ENCODE measurements around the gene ADAMTS2. TPM values are rescaled to one million over a fixed set of nuclear protein-coding genes. Genes with fewer than 3 reads are reported as not detected.

ADAMTS2 gene
- total and polyA plus RNA-seq, 2 donors (not counting 3 experiments of a cell fraction or from before 2014, with no cell fraction given) = not detected

- ChIA-PET POLR2A (no interaction called here), CTCF (no interaction called here)
- FAIRE-seq = no peak
- H3K36me3 ChIP-seq (ENCODE audit: control insufficient read depth in 2 of 2, extremely low read depth in 1 of 2, insufficient read depth in 2 of 2, low read length in 2 of 2) = no peaks in the 10 kb centered on the region
- no peak overlapping the region for H3K4me2 ChIP-seq (ENCODE audit: insufficient read depth, low read length)
- H3K9ac ChIP-seq (replicated peaks; ENCODE audit: extremely low read depth, insufficient read depth, low read length) = no peak overlapping the region
- no peaks in the 10 kb centered on the region for H3K4me1 ChIP-seq (ENCODE audit: control insufficient read depth, extremely low read depth, insufficient read depth, low read length)
- H3K9me3 ChIP-seq (replicated peaks; ENCODE audit: control insufficient read depth, insufficient read depth, low read length) = peaks cover 3% of the 10 kb centered on the region
- DNase-seq (ENCODE audit: low read depth, low spot score) = no peak
- BruUV-seq (replicated peaks) = no TSS peak
- no peak overlapping the region for H3K27ac ChIP-seq (ENCODE audit: insufficient read depth, low read depth, low read length)
- H2AFZ ChIP-seq (ENCODE audit: low read depth, low read length) = no peak overlapping the region
- no peak for TF ChIP-seq CTCF (IDR thresholded peaks at IDR 0.05; ENCODE audit: extremely low read depth in 1 of 2, insufficient read depth in 1 of 2, low read depth in 1 of 2, low read length in 2 of 2)
- TF ChIP-seq MYC (IDR thresholded peaks at IDR 0.05; ENCODE audit: low read depth, low read length) = no peak
- TF ChIP-seq MAX (IDR thresholded peaks at IDR 0.05; ENCODE audit: insufficient read depth, insufficient read length) = no peak
- no peak for TF ChIP-seq JUN (IDR thresholded peaks at IDR 0.05; ENCODE audit: borderline replicate concordance, insufficient read depth, insufficient read length, low read depth)
- H3K79me2 ChIP-seq (ENCODE audit: control insufficient read depth, insufficient read depth, low read length) = no peaks in the 10 kb centered on the region
- dilution Hi-C loops (cut with MboI; ENCODE audit: extremely low pct_ligation_motif_present, low sequenced_read_pairs) (no loop called here), intact Hi-C loops (cut with micrococcal nuclease) (no loop called here)
- no peaks in the 10 kb centered on the region for H3K27me3 ChIP-seq (ENCODE audit: control insufficient read depth in 2 of 2, insufficient read depth in 2 of 2, low read length in 2 of 2)
- H4K20me1 ChIP-seq (replicated peaks; ENCODE audit: control insufficient read depth, extremely low read depth, insufficient read depth, low read length) = no peaks in the 10 kb centered on the region
- no peak overlapping the region for H3K4me3 ChIP-seq (replicated peaks in 1 of 3; ENCODE audit: insufficient read depth in 1 of 3, low read depth in 1 of 3, low read length in 3 of 3)
- H3K9me1 ChIP-seq (replicated peaks; ENCODE audit: control insufficient read depth, extremely low read depth, insufficient read depth, low read length) = no peaks in the 10 kb centered on the region
Measured at GRCh38 chr5:179292202-179292601, 53.1 kb downstream of the ADAMTS2 start.

- DNase-seq (ENCODE audit: low read depth, low spot score) (no peak), FAIRE-seq (no peak)
- CTCF ChIA-PET = no interaction called here
- dilution Hi-C loops (cut with MboI; ENCODE audit: extremely low pct_ligation_motif_present, low sequenced_read_pairs) (no loop called here), intact Hi-C loops (cut with micrococcal nuclease) (no loop called here)
- Histone ChIP-seq H3K4me1 (ENCODE audit: control insufficient read depth, extremely low read depth, insufficient read depth, low read length) (no peaks in the 10 kb centered on the region), H4K20me1 (replicated peaks; ENCODE audit: control insufficient read depth, extremely low read depth, insufficient read depth, low read length) (no peaks in the 10 kb centered on the region), H3K79me2 (ENCODE audit: control insufficient read depth, insufficient read depth, low read length) (no peaks in the 10 kb centered on the region), H3K4me3 (replicated peaks in 1 of 3; ENCODE audit: insufficient read depth in 1 of 3, low read depth in 1 of 3, low read length in 3 of 3) (no peak overlapping the region), H3K27ac (ENCODE audit: insufficient read depth, low read depth, low read length) (no peak overlapping the region), H3K9me3 (replicated peaks; ENCODE audit: control insufficient read depth, insufficient read depth, low read length) (peaks cover 3% of the 10 kb centered on the region), H2AFZ (ENCODE audit: low read depth, low read length) (no peak overlapping the region), H3K9ac (replicated peaks; ENCODE audit: extremely low read depth, insufficient read depth, low read length) (no peak overlapping the region), H3K4me2 (ENCODE audit: insufficient read depth, low read length) (no peak overlapping the region), H3K9me1 (replicated peaks; ENCODE audit: control insufficient read depth, extremely low read depth, insufficient read depth, low read length) (no peaks in the 10 kb centered on the region), H3K27me3 (ENCODE audit: control insufficient read depth in 2 of 2, insufficient read depth in 2 of 2, low read length in 2 of 2) (no peaks in the 10 kb centered on the region), H3K36me3 (ENCODE audit: control insufficient read depth in 2 of 2, extremely low read depth in 1 of 2, insufficient read depth in 2 of 2, low read length in 2 of 2) (no peaks in the 10 kb centered on the region)
- POLR2A ChIA-PET = no interaction called here
- BruUV-seq (replicated peaks) = no TSS peak
- no peak for TF ChIP-seq JUN (IDR thresholded peaks at IDR 0.05; ENCODE audit: borderline replicate concordance, insufficient read depth, insufficient read length, low read depth)
- no peak for TF ChIP-seq EZH2 (IDR thresholded peaks at IDR 0.05; ENCODE audit: borderline replicate concordance, low read depth, low read length, severe bottlenecking)
- no peak for TF ChIP-seq POLR2AphosphoS5 (IDR thresholded peaks at IDR 0.05; ENCODE audit: insufficient read depth, low read depth, low read length)
- TF ChIP-seq MYC (IDR thresholded peaks at IDR 0.05; ENCODE audit: low read depth, low read length) = no peak
- no peak for TF ChIP-seq POLR2A (IDR thresholded peaks at IDR 0.05; ENCODE audit: low read depth, low read length)
- no peak for TF ChIP-seq FOS (IDR thresholded peaks at IDR 0.05; ENCODE audit: borderline replicate concordance, insufficient read depth, low read length)
- no peak for TF ChIP-seq MAX (IDR thresholded peaks at IDR 0.05; ENCODE audit: insufficient read depth, insufficient read length)
- TF ChIP-seq CTCF (IDR thresholded peaks at IDR 0.05; ENCODE audit: extremely low read depth in 1 of 2, insufficient read depth in 1 of 2, low read depth in 1 of 2, low read length in 2 of 2) = no peak
- TF ChIP-seq GATA2 (IDR thresholded peaks at IDR 0.05; ENCODE audit: insufficient read depth, insufficient read length, low read depth, low read length) = no peak
Measured at GRCh38 chr5:179290681-179291540, 54.4 kb downstream of the ADAMTS2 start.
